ENCODE measurements around the gene MOK.

Gene MOK

GRCh38 chr14:102283631-102284129, 21.3 kb downstream of the MOK start:
- DNase-seq (ENCODE audit: low spot score) = no peak

GRCh38 chr14:102282751-102283465, 22.1 kb downstream of the MOK start:
- DNase-seq (ENCODE audit: low spot score) = no peak

- peak; percentile 89 for DNase-seq (ENCODE audit: low spot score)
Measured at GRCh38 chr14:102280376-102280962, 24.5 kb downstream of the MOK start.

- DNase-seq (ENCODE audit: low spot score) = peak; percentile 98
Measured at GRCh38 chr14:102279688-102280348, 25.1 kb downstream of the MOK start.

GRCh38 chr14:102279282-102279681, 25.7 kb downstream of the MOK start:
- no peak for DNase-seq (ENCODE audit: low spot score)

- no peak for DNase-seq (ENCODE audit: low spot score)
Measured at GRCh38 chr14:102278631-102278935, 26.4 kb downstream of the MOK start.

- DNase-seq (ENCODE audit: low spot score) = no peak
Measured at GRCh38 chr14:102277874-102278630, 26.9 kb downstream of the MOK start.

GRCh38 chr14:102275866-102276265, 29.1 kb downstream of the MOK start:
- no peak for DNase-seq (ENCODE audit: low spot score)

GRCh38 chr14:102272392-102272791, 32.6 kb downstream of the MOK start:
- DNase-seq (ENCODE audit: low spot score) = no peak

GRCh38 chr14:102264775-102265174, 40.2 kb downstream of the MOK start:
- no peak for DNase-seq (ENCODE audit: low spot score)

- DNase-seq (ENCODE audit: low spot score) = no peak
Measured at GRCh38 chr14:102264355-102264754, 40.6 kb downstream of the MOK start.

- DNase-seq (ENCODE audit: low spot score) = no peak
Measured at GRCh38 chr14:102262929-102263462, 42.0 kb downstream of the MOK start.

- no peak for DNase-seq (ENCODE audit: low spot score)
Measured at GRCh38 chr14:102258136-102258535, 46.8 kb downstream of the MOK start.

- no peak for DNase-seq (ENCODE audit: low spot score)
Measured at GRCh38 chr14:102256716-102257115, 48.2 kb downstream of the MOK start.

- DNase-seq (ENCODE audit: low spot score) = no peak
Measured at GRCh38 chr14:102255401-102256190, 49.4 kb downstream of the MOK start.

- DNase-seq (ENCODE audit: low spot score) = no peak
Measured at GRCh38 chr14:102252834-102253801, 51.8 kb downstream of the MOK start.

GRCh38 chr14:102251161-102251560, 53.8 kb downstream of the MOK start:
- no peak for DNase-seq (ENCODE audit: low spot score)

GRCh38 chr14:102250636-102251035, 54.3 kb downstream of the MOK start:
- DNase-seq (ENCODE audit: low spot score) = no peak

GRCh38 chr14:102249981-102250380, 55.0 kb downstream of the MOK start:
- no peak for DNase-seq (ENCODE audit: low spot score)

GRCh38 chr14:102249041-102249440, 55.9 kb downstream of the MOK start:
- DNase-seq (ENCODE audit: low spot score) = no peak

All from RKO (cell line).